Liver (tissue), 3 donors: ENCODE results near the gene GTF2B.

Experiments
- CTCF ChIP-seq: fragments of 150-350 bp; IDR thresholded peaks from 2 replicates; pipeline ENCODE4 v1.5.1; 2017; ENCODE audit warnings: improper control_type of control experiment, low read depth, low read length; ENCODE audit not compliant: missing input control
- GABPA ChIP-seq, 2 donors: IDR thresholded peaks in 1 of 2; conservative IDR thresholded peaks in 1 of 2; 2 replicates each; pipeline ENCODE4 v1.6.1; 2016; ENCODE audit warnings: antibody characterized with exemption in 2 of 2, mild to moderate bottlenecking in 1 of 2, moderate library complexity in 1 of 2
- NR2F2 ChIP-seq: IDR thresholded peaks from 2 replicates; pipeline ENCODE4 v1.6.1; 2016; ENCODE audit warnings: antibody characterized with exemption
- REST ChIP-seq: IDR thresholded peaks from 2 replicates; pipeline ENCODE4 v1.6.1; 2016; ENCODE audit warnings: antibody characterized with exemption, mild to moderate bottlenecking
- RXRA ChIP-seq, 2 donors: IDR thresholded peaks; 2 replicates each; pipeline ENCODE4 v1.6.1; 2017 to 2018; ENCODE audit warnings: antibody characterized with exemption in 2 of 2, mild to moderate bottlenecking in 1 of 2
- TAF1 ChIP-seq: conservative IDR thresholded peaks from 2 replicates; pipeline ENCODE4 v1.6.1; 2016; ENCODE audit warnings: antibody characterized with exemption, mild to moderate bottlenecking
- YY1 ChIP-seq: IDR thresholded peaks from 2 replicates; pipeline ENCODE4 v1.6.1; 2016; ENCODE audit warnings: antibody characterized with exemption, mild to moderate bottlenecking
- TF ChIP-seq, protein P1 (sequence below): IDR thresholded peaks from 2 replicates; pipeline ENCODE4 v1.6.1; 2016; ENCODE audit warnings: antibody characterized with exemption
- TF ChIP-seq, protein P2 (sequence below): IDR thresholded peaks from 2 replicates; pipeline ENCODE4 v1.6.1; 2016; ENCODE audit warnings: antibody characterized with exemption
- donor health status: healthy.
- donor health status: healthy.

DNA sequence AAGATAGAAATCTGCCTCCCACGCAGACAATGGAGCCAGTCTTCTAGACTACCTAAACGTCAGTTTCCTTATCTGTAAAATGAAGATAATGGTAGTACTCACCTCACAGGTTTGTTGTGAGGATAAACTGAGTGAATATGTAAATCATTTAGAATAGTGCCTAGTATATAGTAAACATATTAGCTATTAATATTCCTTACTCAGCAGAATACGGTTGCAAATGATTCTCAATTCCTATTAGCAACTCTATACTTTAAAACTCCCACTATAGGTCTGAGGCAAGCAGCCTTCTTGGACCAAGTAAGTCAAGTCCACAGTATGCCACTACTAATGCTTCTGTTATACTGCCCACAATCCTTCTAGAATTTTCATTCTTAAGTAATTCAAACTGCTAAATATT lies 5.4 kb downstream of the GTF2B start:
- TF ChIP-seq GABPA (IDR thresholded peaks at IDR 0.05 in 1 of 2, conservative IDR thresholded peaks at IDR 0.05 in 1 of 2) (no peak), CTCF (no peak), TAF1 (no peak), RXRA (IDR thresholded peaks at IDR 0.05) (no peak), YY1 (no peak), REST (no peak), NR2F2 (no peak)
- TF ChIP-seq, protein P1, sequence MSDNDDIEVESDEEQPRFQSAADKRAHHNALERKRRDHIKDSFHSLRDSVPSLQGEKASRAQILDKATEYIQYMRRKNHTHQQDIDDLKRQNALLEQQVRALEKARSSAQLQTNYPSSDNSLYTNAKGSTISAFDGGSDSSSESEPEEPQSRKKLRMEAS = no peak
- TF ChIP-seq, protein P2, sequence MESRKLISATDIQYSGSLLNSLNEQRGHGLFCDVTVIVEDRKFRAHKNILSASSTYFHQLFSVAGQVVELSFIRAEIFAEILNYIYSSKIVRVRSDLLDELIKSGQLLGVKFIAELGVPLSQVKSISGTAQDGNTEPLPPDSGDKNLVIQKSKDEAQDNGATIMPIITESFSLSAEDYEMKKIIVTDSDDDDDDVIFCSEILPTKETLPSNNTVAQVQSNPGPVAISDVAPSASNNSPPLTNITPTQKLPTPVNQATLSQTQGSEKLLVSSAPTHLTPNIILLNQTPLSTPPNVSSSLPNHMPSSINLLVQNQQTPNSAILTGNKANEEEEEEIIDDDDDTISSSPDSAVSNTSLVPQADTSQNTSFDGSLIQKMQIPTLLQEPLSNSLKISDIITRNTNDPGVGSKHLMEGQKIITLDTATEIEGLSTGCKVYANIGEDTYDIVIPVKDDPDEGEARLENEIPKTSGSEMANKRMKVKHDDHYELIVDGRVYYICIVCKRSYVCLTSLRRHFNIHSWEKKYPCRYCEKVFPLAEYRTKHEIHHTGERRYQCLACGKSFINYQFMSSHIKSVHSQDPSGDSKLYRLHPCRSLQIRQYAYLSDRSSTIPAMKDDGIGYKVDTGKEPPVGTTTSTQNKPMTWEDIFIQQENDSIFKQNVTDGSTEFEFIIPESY = no peak
